Activated CD4-positive, CD25-positive, alpha-beta regulatory T cell (primary cell): Measurements from ENCODE around the gene USP3.

Experiments used
- DNase-seq, 4 experiments: peaks; one replicate each; lab custom pipeline; 2025; lab: John Stamatoyannopoulos, UW

USP3 gene

DNA sequence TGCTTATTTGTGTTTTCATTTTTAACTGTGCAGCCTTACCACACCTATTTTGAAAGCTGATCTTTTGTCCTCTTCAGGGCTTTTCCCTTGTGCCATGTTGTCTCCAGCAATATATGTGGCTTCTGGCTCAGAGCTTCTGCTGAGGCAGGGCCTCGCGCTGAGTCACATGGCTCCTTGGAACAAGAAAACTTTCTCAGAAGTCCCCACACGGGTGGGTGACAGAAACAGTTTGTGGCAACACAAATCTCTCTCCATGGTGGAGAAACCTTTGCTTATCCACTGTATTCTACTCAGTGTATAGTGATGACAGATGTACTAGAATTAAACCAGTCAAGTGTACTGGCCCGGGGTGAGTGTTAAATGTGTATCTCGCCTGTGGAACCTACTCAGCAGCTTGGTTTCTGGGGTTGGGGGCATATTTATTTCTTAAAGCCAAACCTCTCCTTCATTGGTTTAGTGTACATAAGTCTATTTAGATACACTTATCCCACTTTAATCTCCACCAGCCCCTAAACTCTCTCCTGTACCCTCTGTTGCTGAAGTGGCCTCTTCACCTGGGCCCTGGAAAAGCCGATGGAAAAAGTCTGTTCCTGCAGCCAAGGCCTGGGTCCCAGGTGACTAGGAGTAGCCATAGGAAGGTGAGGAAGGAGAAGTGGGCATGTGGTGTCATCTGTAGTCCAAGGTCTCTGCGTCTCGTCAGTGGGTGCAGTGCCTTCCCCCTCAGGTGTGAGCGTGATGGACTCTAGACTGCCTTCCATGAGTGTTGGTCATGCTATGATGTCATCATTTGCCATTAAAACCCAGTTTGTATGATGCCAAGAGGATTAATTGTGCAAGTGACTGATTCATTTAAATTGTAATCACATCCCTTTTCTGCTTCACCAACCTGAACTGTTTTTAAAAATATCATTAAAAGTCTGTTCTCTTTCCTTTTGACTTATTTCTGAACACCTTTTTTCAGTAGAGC, 89.6 kb downstream of the USP3 start:
- DNase-seq, result no peak

DNA sequence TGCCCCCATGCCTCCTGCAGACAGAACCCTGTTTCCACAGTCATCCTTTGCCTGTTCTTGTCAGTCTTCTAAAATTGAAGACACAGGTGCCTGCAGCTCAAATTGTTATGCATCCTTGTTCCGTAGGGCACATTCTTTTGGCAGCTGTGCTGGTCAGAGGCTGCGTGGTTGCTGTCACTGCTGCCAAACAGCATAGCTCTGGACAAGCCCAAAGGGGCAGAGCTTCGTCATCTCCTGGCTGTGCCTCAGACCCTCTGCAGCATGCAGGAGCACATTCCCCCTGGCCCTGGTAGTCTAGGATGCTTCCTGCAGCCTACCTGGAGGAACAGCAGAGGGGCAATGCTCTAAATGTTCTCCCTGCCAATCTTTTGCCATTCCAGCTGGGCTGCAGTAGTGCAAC, 90.7 kb downstream of the USP3 start:
- no peak for DNase-seq

DNA sequence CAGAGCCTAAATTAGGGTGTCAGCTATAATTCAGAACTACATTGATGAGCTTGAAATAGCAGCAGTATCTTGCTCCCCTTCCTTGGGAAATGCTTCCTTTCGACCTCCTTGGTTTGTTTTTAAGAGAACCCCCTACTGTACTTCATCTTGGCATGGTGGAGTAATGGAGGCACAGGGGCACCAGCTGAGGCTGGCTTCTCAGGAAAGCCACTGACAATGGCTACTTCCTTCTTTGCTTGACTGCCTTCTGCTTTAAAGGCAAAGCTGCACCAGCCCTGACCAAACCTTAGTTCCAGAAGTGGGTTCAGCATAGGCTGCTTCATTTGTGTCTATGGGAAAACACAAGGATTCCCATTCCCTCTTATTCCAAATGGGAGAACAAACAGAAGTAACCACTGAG, 91.3 kb downstream of the USP3 start:
- no peak for DNase-seq

DNA sequence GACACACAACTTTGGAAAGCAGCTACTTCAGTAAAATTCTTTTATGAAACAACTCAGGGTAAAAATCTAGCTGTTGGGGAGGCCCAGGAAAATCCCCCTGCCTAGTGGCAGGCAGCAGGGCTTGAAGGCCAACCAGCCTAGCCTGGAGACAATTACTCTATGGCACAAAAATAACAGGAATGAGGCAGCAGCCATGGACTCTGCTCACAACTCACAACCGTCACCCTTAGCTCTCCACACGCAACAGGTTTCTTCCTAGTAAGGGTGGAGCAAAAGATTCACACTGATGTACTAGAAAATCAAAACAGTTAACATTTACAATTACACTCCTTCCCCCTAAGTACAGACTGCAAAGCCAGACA, 92.3 kb downstream of the USP3 start:
- DNase-seq, result no peak

DNA sequence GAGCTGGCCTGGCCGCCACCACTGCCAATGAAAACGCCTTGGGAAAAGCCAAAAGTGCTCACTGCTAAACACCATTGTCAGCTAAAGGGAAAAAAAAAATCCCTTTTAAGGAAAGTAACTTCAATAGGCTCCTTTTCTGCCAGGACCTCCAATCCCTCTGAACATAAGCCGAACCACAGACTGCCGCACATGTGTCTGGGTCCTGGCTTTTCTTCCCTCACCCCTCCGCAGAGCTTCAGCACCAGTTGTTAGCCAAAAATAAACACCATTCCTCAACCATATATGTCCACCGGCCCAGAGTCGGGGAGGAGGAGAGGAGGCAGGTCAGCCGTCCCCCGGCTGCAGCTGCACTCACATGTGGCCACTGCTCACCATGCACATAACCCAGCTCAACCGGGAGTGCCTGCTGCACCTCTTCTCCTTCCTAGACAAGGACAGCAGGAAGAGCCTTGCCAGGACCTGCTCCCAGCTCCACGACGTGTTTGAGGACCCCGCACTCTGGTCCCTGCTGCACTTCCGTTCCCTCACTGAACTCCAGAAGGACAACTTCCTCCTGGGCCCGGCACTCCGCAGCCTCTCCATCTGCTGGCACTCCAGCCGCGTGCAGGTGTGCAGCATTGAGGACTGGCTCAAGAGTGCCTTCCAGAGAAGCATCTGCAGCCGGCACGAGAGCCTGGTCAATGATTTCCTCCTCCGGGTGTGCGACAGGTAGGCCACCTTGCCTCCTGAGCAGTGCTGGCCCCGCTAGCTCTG, 92.8 kb downstream of the USP3 start, which contains the start of gene FBXL22:
Gene FBXL22, plus strand, starts transcription at position 350 of the 753 bp plus-strand sequence. Its CDS starts 6 bp downstream, at position 356.
- DNase-seq, result no peak

DNA sequence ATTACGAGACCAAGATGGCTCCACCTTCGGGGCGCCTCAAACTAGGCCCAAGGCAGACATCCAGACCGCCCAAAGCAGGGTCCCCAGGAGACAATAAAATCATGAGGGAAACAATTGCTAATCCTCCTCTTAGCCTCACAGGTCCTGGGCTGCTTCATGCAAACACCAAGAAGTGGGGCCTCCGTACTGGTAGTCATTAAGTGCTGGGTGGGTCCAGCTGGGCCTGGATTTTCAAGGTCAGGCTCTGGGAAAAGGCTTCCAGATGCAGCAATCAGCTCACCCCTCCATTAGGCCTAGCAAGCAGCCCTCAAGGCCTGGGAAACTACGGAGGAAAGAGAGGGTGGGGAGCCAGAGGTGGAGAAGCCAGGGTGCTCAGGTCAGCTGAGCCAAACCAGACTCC, 93.4 kb downstream of the USP3 start:
- DNase-seq, result no peak

DNA sequence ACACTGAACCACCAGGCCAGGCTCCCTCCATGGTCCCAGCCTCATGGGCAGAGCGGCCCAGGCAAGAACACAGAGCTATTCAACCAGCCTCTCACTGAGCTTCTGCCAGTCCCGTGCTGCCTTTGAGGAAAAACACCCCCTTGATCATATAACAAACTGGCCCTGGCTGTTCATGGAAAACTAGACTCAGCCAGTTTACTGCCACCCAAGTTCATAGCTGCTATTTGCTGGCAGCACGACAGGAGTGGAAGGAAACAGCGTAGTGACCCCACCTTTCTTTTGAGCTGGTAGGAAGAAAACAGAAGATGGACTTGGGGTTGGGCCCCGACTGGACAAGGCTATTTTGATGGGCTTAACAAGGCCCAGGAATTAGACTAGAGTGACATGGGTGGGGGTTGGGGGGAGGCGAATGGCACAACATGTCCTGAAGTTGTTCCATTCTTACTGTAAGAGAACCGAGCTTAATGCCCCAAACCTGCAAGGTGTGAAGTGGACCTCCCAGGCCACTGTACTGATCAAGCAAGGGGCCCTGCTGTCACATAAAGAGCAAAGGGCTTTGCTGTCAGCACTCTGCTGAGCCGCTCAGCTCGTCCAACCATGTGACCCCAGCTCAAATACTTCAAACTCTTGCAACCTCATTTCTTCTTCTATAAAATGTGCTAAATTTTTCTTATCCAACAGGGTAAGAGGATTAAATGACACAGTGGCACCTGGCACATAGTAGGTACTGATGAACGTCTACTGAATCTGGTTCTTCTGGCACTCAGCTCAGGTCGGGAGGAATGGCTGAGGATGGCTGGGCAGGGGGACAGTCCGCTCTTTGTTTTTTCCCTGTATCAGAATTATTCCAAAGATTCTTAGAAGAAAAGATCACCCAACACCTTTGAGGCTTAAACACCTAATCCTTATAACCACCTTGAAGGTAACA, 94.3 kb downstream of the USP3 start:
- DNase-seq, result no peak

DNA sequence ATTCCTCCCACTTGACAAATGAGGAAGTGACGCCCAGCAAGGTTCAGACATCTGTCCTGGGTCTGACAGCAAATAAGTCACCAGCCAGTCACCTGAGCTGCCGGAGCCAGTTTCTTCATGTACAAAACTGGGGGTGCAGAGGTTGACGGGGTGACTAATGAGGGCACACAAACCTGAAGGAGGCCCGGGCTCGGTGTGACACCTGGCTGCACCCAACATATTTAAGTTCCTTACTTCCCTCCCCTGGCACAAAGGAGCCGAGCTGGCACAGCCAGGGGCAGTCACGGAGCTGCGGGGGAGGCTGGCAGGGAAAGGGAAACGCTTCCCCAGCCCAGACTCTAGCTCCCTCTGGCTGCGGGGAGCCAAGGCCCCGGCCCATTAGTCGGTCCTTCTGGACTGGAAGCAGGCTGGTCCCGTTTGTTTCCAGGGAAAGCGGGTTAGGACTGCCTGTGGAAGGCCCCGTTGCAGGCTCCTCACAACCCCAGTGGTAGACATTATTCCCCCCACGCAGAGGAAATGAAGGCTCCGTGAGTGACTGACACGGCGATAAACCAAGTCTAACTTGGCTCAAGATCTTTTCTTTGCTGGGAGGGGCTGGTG, 95.1 kb downstream of the USP3 start:
- peak in 2 of 4 experiments; percentile 8 to 11 for DNase-seq

DNA sequence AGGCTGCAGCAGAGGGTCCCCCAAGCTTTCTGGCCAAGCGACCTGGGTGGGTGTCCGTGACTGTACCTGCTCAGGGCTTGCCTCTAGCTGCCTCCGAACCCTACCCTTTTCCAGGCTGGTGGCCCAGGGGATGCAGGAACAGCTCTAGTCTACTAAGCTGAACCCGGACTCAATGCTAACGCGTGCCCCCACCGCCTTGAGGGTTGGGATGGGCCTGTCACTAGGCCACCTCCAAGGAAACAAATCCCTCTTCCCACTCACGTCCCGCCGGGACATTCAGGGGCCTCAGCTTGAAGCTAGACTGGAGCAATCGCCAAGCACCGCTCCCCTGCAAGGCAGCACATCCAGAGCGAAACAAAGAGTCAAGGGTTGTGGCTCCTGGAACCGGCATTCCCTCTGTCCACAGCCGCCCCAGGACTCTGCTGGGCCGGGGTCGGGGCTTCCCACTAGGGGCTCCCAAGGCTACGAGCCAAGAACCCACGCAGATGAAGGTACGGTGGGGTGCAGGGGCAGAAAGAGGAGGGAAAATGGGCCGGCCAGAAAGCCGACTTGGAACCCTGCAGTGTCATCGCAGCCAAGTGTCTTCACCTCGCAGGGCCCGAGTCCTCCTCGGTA, 95.7 kb downstream of the USP3 start:
- no peak for DNase-seq

DNA sequence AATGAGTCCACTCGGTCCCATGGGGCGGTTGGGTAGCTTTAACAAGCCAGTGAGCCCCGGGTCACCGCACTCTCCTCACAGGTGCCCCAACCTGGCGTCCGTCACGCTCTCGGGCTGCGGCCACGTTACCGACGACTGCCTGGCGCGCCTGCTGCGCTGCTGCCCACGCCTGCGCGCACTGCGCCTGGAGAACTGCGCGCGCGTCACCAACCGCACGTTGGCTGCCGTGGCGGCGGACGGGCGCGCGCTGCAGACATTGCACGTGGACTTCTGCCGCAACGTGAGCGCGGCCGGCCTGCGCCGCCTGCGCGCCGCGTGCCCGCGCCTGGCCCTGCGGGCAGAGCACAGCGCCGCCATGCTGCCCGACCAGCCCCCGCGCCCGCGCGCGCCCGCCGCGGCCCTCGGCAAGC, 96.2 kb downstream of the USP3 start:
- peak; percentile 70 to 92 (median 80) for DNase-seq

DNA sequence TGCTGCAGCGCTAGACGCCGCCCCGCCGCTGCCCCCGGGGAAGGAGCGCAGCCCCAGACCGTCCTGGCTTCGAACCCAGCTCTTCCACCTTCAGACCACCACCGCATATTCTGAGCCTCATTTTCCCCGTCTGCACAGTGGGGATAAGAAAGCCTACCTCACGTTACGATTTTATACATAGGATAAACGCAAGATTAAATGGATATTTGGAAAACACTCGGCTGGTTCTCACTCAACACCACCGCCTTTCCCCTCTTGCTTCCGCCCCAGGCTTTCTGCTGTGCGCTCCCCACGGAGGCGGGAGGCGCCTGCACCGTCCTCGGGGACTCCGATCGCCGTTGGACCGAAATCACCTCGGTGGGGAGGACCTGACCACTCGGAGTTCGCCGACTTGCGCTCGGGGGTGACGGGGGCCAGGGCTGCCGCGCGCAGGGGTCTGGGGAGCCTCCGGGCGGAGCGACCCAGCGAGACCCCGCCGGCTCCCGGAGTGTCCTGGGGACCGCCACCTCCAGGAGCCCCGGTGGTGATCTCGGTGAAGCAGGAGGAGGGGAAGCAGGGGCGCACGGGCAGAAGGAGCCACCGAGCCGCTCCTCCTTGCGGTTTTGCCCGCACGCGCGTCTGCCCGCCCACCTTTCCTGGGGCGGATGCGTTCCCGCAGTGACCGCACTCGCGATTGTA, 96.8 kb downstream of the USP3 start:
- DNase-seq, result peak in 2 of 4 experiments; percentile 29 to 42

DNA sequence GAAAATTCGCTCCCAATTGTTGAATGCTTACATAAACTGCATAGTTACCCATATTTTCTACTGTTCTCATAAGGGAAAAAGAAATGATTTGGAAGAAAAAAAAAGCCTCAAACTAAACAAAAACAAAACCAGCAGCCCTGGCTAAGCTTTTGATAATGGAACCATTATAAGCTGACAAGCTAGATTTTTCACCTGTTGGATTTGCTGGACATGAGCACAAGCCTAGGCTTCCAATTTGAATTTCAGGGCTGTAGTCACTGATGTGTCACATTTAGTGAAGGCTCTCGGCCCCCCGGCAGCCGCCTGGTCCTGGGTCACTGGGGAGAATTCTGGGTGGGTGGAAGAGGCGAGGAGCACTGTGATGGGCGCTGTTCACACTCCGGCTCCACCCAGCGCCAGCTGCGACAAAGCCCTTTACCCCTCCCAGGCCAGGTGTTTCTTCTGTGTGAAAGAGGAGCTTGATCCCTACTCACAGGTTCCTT, 97.4 kb downstream of the USP3 start:
- no peak for DNase-seq

DNA sequence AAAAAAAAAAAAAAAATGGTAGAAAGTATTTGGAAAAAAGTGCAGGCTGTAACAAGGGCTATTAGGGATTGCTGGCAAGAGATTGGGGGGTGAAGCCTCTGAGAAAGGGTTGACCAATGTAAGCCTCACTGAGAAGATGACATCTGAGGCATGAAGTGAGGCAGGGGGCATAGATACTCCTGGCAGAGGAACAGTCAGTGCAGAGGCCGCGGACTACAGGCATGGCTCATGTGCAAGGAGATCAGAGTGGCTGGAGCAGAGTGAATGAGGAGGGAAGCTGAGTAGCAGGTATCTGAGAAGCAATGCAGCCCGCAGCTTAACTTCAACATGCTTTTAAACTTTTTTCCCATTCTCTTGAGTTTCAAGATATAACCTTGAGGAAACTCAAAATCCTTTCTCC, 98.2 kb downstream of the USP3 start:
- DNase-seq, result no peak

DNA sequence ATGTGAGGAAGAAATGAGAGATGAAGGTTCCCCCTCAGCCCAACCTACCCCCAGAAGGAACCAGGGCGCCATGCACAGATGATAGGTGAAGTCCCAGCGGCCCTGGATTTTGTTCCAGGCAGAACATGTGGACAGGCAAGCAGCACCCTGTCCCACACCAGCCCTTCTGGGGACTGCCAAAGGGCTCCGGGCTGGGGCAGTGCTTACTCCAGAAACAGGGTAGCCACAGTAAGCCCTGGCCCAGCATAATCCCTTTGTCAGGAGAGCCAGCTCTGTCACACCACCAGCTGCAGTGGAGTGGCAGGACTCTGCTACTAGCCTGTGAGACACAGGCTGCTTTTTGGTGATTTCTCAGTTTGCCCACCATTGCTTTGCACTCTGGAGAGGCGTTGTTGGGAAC, 99.1 kb downstream of the USP3 start:
- DNase-seq, result no peak

DNA sequence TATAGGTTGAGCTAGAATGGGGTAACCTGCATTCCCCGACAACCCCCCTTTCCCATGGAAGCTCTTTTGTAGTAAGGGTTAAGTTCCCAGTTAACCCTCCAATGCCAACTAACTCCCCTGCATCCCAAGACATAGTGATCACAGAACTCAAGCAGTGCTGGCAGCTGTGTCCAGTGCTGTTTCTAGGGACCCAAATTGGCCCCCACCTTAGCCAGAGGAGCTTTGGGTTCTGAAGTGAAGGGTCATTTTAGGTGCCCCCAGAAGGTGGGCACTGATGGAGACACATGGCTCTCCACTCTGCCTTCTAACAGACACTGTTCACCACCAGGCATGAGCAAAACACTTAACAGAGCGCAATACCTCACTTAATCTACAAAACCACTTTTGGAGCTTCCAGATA, 99.9 kb downstream of the USP3 start:
- DNase-seq, result no peak

DNA sequence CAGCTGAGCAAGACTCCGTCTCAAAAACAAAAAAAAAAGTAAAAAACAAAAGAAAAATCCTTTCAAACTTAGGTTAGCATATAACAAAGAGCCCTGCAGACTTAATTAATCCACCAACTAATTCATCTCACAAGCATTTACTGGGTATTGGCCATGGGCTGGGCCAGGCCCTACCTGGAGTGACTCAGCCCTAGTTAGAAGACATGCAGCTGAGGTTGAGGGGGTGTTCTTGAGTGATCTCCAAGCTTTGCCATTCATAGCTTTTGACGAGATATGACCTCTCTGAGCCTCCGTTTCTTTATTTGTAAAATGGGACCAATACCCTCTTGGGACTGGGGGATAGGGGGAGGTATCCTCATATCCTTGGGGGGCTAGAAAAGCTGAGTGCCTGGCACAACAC, 100.6 kb downstream of the USP3 start:
- DNase-seq, result no peak

DNA sequence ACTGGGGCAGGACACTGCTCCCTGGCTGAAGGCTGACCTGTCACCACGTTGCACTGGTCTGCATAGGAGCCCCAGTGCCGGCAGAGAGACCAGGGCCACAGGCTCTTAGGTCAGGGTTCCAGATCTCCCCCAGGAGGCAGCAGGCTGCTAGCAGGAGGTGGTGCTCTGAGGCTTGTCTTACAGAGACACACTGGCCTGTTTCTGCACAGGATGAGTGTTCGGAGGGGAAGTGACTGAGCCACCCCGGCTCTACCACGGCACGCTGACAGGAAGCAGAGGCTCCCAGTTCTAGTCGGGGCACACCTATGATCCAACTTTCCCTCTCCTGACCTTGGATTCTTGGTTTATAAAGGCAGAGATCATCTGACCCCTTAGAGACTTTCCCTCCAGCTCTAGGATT, 101.4 kb downstream of the USP3 start:
- peak in 3 of 4 experiments; percentile 9 to 40 (median 32) for DNase-seq

DNA sequence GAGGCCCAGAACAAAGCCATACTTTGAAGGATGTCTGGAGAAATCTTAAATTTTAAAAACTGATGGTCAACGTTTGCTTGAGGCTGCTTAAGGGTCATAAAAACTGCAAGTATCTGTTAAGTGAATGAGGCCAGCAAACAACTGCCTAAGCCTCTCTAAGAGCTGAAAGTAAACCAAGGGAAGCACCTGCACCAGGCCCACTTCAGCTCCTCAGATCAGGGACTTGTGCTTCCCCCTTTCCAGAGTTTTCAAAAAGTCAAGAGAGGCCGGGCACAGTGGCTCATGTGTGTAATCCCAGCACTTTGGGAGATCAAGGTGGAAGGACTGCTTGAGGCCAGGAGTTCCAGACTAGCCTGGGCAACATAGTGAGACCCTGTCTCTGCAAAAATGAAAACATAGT, 101.9 kb downstream of the USP3 start:
- DNase-seq, result no peak

DNA sequence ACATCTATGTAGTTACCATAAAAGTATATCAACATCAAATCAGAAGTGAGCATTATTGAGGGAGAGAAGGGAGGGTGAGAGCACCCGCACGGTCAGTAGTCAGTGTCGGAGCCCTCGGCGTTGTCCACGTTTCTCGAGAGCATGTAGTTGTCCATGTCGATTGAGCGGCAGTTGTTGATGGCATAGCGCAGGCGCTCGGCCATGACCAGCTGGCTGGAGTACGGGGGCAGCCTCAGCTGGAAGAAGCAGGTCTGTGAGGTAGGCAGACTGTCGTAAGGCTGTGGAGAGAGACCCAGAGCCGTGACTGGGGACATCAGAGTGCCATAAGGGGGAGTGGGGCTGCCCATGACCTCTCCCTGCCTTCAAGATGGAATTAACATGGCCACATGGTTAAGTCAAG, 104.6 kb downstream of the USP3 start:
- DNase-seq, result no peak

DNA sequence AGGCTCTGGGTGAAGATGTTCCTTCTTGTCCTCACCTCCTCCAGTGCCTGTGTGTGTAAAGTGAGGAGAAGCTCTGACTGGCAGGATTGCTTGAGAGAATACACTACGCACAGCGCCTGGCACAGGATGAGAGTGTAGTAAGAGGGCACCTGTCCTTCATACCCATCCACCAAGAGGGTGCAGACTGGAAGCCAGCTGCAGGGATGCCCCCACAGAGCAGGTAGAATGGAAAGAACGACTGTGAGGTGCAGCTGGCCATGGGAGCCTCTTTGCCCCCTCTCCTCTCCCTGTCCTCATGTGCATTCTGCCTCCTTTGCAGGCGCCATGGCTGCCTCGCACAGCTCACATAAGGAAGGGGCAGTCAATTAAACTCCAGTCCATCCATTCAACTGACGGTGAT, 105.1 kb downstream of the USP3 start:
- no peak for DNase-seq
